Measurements from ENCODE around the gene HSPG2. TPM values are rescaled to one million over a fixed set of nuclear protein-coding genes. Genes with fewer than 3 reads are reported as not detected.

HSPG2 gene
- total and polyA plus RNA-seq, 7 experiments from 2014 or later = 1.0 to 20.8 (median 9.4) TPM

- CTCF ChIA-PET = interaction anchor here (0.8 kb wide), 1 partner anchor 128 kb away, joined by 3 read pairs; no protein-coding TSS in a partner anchor
These were observed 102.4 kb downstream of the HSPG2 start for GRCh38 chr1:21834666-21835065.

GRCh38 chr1:21834094-21834493 is 103.0 kb downstream of the HSPG2 start:
- CTCF ChIA-PET = no interaction called here
- Histone ChIP-seq H3K27me3 (ENCODE audit: control insufficient read depth in 2 of 2, insufficient read depth in 2 of 2, low read length in 2 of 2) (no peaks in the 10 kb centered on the region), H3K4me1 (ENCODE audit: control insufficient read depth in 2 of 2, insufficient read depth in 2 of 2, low read length in 2 of 2) (no peaks in the 10 kb centered on the region), H3K9me3 (ENCODE audit: control insufficient read depth in 2 of 3, low read length in 3 of 3) (peaks cover 0 to 21% (median 0%) of the 10 kb centered on the region in 3 experiments), H3K4me3 (ENCODE audit: low read length) (no peak overlapping the region), H3K36me3 (ENCODE audit: control insufficient read depth in 2 of 3, insufficient read depth in 3 of 3, low read length in 3 of 3) (peaks cover 0 to 30% (median 0%) of the 10 kb centered on the region in 3 experiments), H3K27ac (ENCODE audit: low read depth, low read length) (no peak overlapping the region)
- Mint-ChIP-seq H3K27me3 (no peaks in the 10 kb centered on the region), H3K36me3 (peaks cover 19 to 25% (median 24%) of the 10 kb centered on the region in 5 donors), H3K4me1 (peaks cover 0 to 2% (median 0%) of the 10 kb centered on the region in 7 donors), H3K4me3 (no peak overlapping the region), H3K9me3 (peaks cover 5 to 25% (median 12%) of the 10 kb centered on the region in 11 donors), H3K27ac (no peak overlapping the region)
- intact Hi-C loops (cut with micrococcal nuclease) = no loop called here
- POLR2A ChIA-PET = no interaction called here
- no peak for ATAC-seq
- DNase-seq = no peak

More at GRCh38 chr1:21834666-21835065, 102.4 kb downstream of the HSPG2 start:
- Mint-ChIP-seq H3K27ac (no peak overlapping the region), H3K36me3 (peaks cover 19 to 25% (median 24%) of the 10 kb centered on the region in 5 donors), H3K4me3 (no peak overlapping the region), H3K27me3 (no peaks in the 10 kb centered on the region), H3K9me3 (peaks cover 5 to 25% (median 12%) of the 10 kb centered on the region in 11 donors), H3K4me1 (peaks cover 0 to 2% (median 0%) of the 10 kb centered on the region in 7 donors)
- no peaks in the 10 kb centered on the region for H3K4me1 ChIP-seq (ENCODE audit: control insufficient read depth in 2 of 2, insufficient read depth in 2 of 2, low read length in 2 of 2)
- intact Hi-C loops (cut with micrococcal nuclease) = no loop called here
- H3K27ac ChIP-seq (ENCODE audit: low read depth, low read length) = no peak overlapping the region
- POLR2A ChIA-PET = no interaction called here
- DNase-seq (no peak), ATAC-seq (no peak)
- H3K27me3 ChIP-seq (ENCODE audit: control insufficient read depth in 2 of 2, insufficient read depth in 2 of 2, low read length in 2 of 2) = no peaks in the 10 kb centered on the region
- peaks cover 0 to 30% (median 0%) of the 10 kb centered on the region in 3 experiments for H3K36me3 ChIP-seq (ENCODE audit: control insufficient read depth in 2 of 3, insufficient read depth in 3 of 3, low read length in 3 of 3)
- H3K4me3 ChIP-seq (ENCODE audit: low read length) = no peak overlapping the region
- H3K9me3 ChIP-seq (ENCODE audit: control insufficient read depth in 2 of 3, low read length in 3 of 3) = peaks cover 0 to 21% (median 0%) of the 10 kb centered on the region in 3 experiments

GRCh38 chr1:21833392-21833976 is 103.6 kb downstream of the HSPG2 start:
- ChIA-PET POLR2A (no interaction called here), CTCF (no interaction called here)
- Histone ChIP-seq H3K27me3 (ENCODE audit: control insufficient read depth in 2 of 2, insufficient read depth in 2 of 2, low read length in 2 of 2) (no peaks in the 10 kb centered on the region), H3K9me3 (ENCODE audit: control insufficient read depth in 2 of 3, low read length in 3 of 3) (peaks cover 0 to 21% (median 0%) of the 10 kb centered on the region in 3 experiments), H3K4me3 (ENCODE audit: low read length) (no peak overlapping the region), H3K27ac (ENCODE audit: low read depth, low read length) (no peak overlapping the region), H3K4me1 (ENCODE audit: control insufficient read depth in 2 of 2, insufficient read depth in 2 of 2, low read length in 2 of 2) (no peaks in the 10 kb centered on the region), H3K36me3 (ENCODE audit: control insufficient read depth in 2 of 3, insufficient read depth in 3 of 3, low read length in 3 of 3) (peaks cover 0 to 30% (median 0%) of the 10 kb centered on the region in 3 experiments)
- intact Hi-C loops (cut with micrococcal nuclease) = no loop called here
- ATAC-seq = no peak
- H3K9me3 Mint-ChIP-seq = peaks cover 5 to 25% (median 12%) of the 10 kb centered on the region in 11 donors
- H3K27me3 Mint-ChIP-seq = no peaks in the 10 kb centered on the region
- H3K27ac Mint-ChIP-seq = no peak overlapping the region
- peaks cover 0 to 2% (median 0%) of the 10 kb centered on the region in 7 donors for H3K4me1 Mint-ChIP-seq
- H3K36me3 Mint-ChIP-seq = peaks cover 19 to 25% (median 24%) of the 10 kb centered on the region in 5 donors
- no peak overlapping the region for H3K4me3 Mint-ChIP-seq
- no peak for DNase-seq

- no peak overlapping the region for H3K4me3 ChIP-seq (ENCODE audit: low read length)
- peaks cover 0 to 21% (median 0%) of the 10 kb centered on the region in 3 experiments for H3K9me3 ChIP-seq (ENCODE audit: control insufficient read depth in 2 of 3, low read length in 3 of 3)
- Mint-ChIP-seq H3K36me3 (peaks cover 19 to 25% (median 24%) of the 10 kb centered on the region in 5 donors), H3K9me3 (peaks cover 5 to 25% (median 12%) of the 10 kb centered on the region in 11 donors), H3K4me3 (no peak overlapping the region), H3K4me1 (peaks cover 0 to 2% (median 0%) of the 10 kb centered on the region in 7 donors), H3K27ac (no peak overlapping the region), H3K27me3 (no peaks in the 10 kb centered on the region)
- H3K4me1 ChIP-seq (ENCODE audit: control insufficient read depth in 2 of 2, insufficient read depth in 2 of 2, low read length in 2 of 2) = no peaks in the 10 kb centered on the region
- H3K27ac ChIP-seq (ENCODE audit: low read depth, low read length) = no peak overlapping the region
- CTCF ChIA-PET = interaction anchor here (0.5 kb wide), 1 partner anchor 30 kb away, joined by 4 read pairs; no protein-coding TSS in a partner anchor
- peaks cover 0 to 30% (median 0%) of the 10 kb centered on the region in 3 experiments for H3K36me3 ChIP-seq (ENCODE audit: control insufficient read depth in 2 of 3, insufficient read depth in 3 of 3, low read length in 3 of 3)
- ATAC-seq (no peak), DNase-seq (no peak)
- intact Hi-C loops (cut with micrococcal nuclease) = no loop called here
- POLR2A ChIA-PET = no interaction called here
- no peaks in the 10 kb centered on the region for H3K27me3 ChIP-seq (ENCODE audit: control insufficient read depth in 2 of 2, insufficient read depth in 2 of 2, low read length in 2 of 2)
These were observed 105.6 kb downstream of the HSPG2 start for GRCh38 chr1:21831454-21831970.

- Histone ChIP-seq H3K4me1 (ENCODE audit: control insufficient read depth in 2 of 2, insufficient read depth in 2 of 2, low read length in 2 of 2) (no peaks in the 10 kb centered on the region), H3K27me3 (ENCODE audit: control insufficient read depth in 2 of 2, insufficient read depth in 2 of 2, low read length in 2 of 2) (no peaks in the 10 kb centered on the region), H3K27ac (ENCODE audit: low read depth, low read length) (no peak overlapping the region), H3K4me3 (ENCODE audit: low read length) (no peak overlapping the region), H3K9me3 (ENCODE audit: control insufficient read depth in 2 of 3, low read length in 3 of 3) (peaks cover 0 to 21% (median 0%) of the 10 kb centered on the region in 3 experiments), H3K36me3 (ENCODE audit: control insufficient read depth in 2 of 3, insufficient read depth in 3 of 3, low read length in 3 of 3) (peaks cover 0 to 30% (median 0%) of the 10 kb centered on the region in 3 experiments)
- no peaks in the 10 kb centered on the region for H3K27me3 Mint-ChIP-seq
- no peak overlapping the region for H3K27ac Mint-ChIP-seq
- H3K36me3 Mint-ChIP-seq = peaks cover 19 to 25% (median 24%) of the 10 kb centered on the region in 5 donors
- no peak for DNase-seq
- no peak overlapping the region for H3K4me3 Mint-ChIP-seq
- POLR2A ChIA-PET = no interaction called here
- H3K4me1 Mint-ChIP-seq = peaks cover 0 to 2% (median 0%) of the 10 kb centered on the region in 7 donors
- CTCF ChIA-PET = interaction anchor here (0.5 kb wide), 1 partner anchor 31 kb away, joined by 4 read pairs; no protein-coding TSS in a partner anchor
- peak; percentile 22 for ATAC-seq
- intact Hi-C loops (cut with micrococcal nuclease) = no loop called here
- peaks cover 5 to 25% (median 12%) of the 10 kb centered on the region in 11 donors for H3K9me3 Mint-ChIP-seq
These were observed 106.2 kb downstream of the HSPG2 start for GRCh38 chr1:21830792-21831453.

GRCh38 chr1:21829294-21829693 is 107.8 kb downstream of the HSPG2 start:
- H3K36me3 ChIP-seq (ENCODE audit: control insufficient read depth in 2 of 3, insufficient read depth in 3 of 3, low read length in 3 of 3) = peaks cover 0 to 18% (median 0%) of the 10 kb centered on the region in 3 experiments
- H3K4me3 ChIP-seq (ENCODE audit: low read length) = no peak overlapping the region
- ATAC-seq (no peak), DNase-seq (no peak)
- H3K27ac ChIP-seq (ENCODE audit: low read depth, low read length) = no peak overlapping the region
- H3K9me3 Mint-ChIP-seq = peaks cover 2 to 13% (median 7%) of the 10 kb centered on the region in 11 donors
- peaks cover 0 to 2% (median 0%) of the 10 kb centered on the region in 7 donors for H3K4me1 Mint-ChIP-seq
- no peak overlapping the region for H3K4me3 Mint-ChIP-seq
- H3K36me3 Mint-ChIP-seq = peaks cover 10 to 13% (median 13%) of the 10 kb centered on the region in 5 donors
- H3K27me3 Mint-ChIP-seq = no peaks in the 10 kb centered on the region
- no peak overlapping the region for H3K27ac Mint-ChIP-seq
- CTCF ChIA-PET = no interaction called here
- intact Hi-C loops (cut with micrococcal nuclease) = no loop called here
- peaks cover 0 to 14% (median 0%) of the 10 kb centered on the region in 3 experiments for H3K9me3 ChIP-seq (ENCODE audit: control insufficient read depth in 2 of 3, low read length in 3 of 3)
- no peaks in the 10 kb centered on the region for H3K4me1 ChIP-seq (ENCODE audit: control insufficient read depth in 2 of 2, insufficient read depth in 2 of 2, low read length in 2 of 2)
- POLR2A ChIA-PET = no interaction called here
- no peaks in the 10 kb centered on the region for H3K27me3 ChIP-seq (ENCODE audit: control insufficient read depth in 2 of 2, insufficient read depth in 2 of 2, low read length in 2 of 2)

Data from naive thymus-derived CD4-positive, alpha-beta T cell (primary cell).